GM23248 (cell line): ENCODE data around the gene PPP1CB.

Source experiments
- EZH2 ChIP-seq: fragments of 200-600 bp; sonication (generic); IDR thresholded peaks from 2 replicates; pipeline ENCODE4 v1.6.1; 2018; ENCODE audit warnings: antibody characterized with exemption, mild to moderate bottlenecking; ENCODE audit not compliant: insufficient read depth, poor library complexity, severe bottlenecking
- EZH2phosphoT487 ChIP-seq: fragments of 200-600 bp; sonication (generic); IDR thresholded peaks from 2 replicates; pipeline ENCODE4 v1.6.1; 2018; ENCODE audit warnings: antibody characterized with exemption, moderate library complexity, mild to moderate bottlenecking, low read depth; ENCODE audit not compliant: insufficient read depth

DNA sequence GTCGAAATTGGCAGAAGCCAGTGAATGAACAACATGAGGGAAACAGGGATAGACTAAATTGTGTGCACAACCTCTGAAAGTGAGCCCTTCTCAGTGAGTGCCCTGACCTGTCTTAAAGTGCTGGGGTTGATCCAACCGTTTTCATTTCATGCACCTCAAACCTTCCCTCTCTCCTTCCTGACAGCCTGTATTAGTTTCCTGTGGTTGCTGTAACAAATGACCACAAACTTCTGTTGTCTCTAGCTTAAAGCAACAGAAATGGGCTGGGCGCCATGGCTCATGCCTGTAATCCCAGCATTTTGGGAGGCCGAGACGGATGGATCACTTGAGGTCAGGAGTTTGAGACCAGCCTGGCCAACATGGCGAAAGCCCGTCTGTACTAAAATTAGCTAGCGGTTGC lies 48.8 kb upstream of the PPP1CB start:
- TF ChIP-seq EZH2 (no peak), EZH2phosphoT487 (no peak)
